K562 treated with DMSO at 1 percent for 12 hours (cell line): Measurements from ENCODE around the gene EHD2. TPM values are rescaled to one million over a fixed set of nuclear protein-coding genes. Genes with fewer than 3 reads are reported as not detected.

Source experiments
- total RNA-seq: library from RNA; unstranded; fragments of 300-600 nt; gene quantifications from 2 replicates; pipeline ENCODE4 v1.2.3, GENCODE V29; 2022; ENCODE audit not compliant: insufficient read depth

The EHD2 gene
- total RNA-seq: 16.4 and 36.9 TPM in 2 replicates

GRCh38 chr19:47713046-47714021, at the start of gene EHD2:
Gene EHD2 (plus strand): TSS chr19:47713422. CDS start chr19:47716613, 3,191 bp downstream.

GRCh38 chr19:47745010-47745901, 32.0 kb downstream of the EHD2 start, which contains the start of gene NOP53:
Gene NOP53 (plus strand): TSS chr19:47745546. CDS start chr19:47745560, 14 bp downstream.

DNA sequence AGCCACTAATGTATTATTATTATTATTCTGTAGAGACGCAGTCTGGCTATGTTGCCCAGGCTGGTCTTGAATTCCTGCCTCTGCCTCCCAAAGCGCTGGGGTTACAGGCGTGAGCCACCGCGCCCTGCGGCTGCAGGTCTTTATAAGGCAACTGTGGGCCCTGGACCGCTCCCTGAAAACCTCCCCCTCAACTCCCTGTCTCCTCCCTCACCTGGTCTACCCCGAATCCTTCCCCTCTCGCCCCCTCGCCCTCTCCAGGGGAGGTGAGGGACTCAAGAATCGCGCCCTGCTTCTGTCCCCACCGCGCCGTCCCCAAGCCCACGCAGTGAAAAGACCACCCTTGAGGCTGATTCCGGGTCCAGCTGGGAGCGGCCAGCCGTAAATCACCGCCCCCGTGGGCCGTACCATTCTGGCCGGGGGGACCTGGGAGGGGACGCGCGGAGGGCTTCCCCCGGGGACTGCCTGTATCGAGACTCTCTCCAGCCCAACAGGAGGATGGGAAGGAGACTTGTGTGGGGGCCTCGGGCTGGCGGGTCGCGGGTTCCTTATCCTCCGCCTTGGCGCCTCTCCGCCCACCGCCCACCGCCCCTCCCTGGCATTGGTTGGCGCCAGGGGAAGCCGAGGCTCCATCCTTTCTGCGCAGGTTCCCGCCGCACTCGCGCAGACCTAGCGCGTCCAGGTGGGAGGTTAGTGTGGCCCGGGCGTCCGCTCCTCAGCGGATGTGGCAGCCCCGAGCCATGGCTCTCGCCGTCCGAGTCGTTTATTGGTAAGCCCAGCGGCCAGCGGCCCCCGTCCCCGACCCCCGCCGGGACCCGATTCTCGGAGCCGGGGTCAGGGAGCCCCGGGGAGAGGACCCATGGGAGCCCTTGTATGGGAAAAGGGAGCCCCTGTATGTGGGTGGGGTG, 65.1 kb downstream of the EHD2 start, which contains the start of gene SELENOW:
Gene SELENOW (plus strand): TSS at position 655 of the 905 bp plus-strand sequence. CDS start 83 bp downstream, at position 738.

Other genes starting within 250 kb of the EHD2 start
- 0.42 and 0.56 TPM in 2 replicates for gene SLC8A2, start 241.5 kb upstream of the EHD2 start, total RNA-seq
- gene KPTN, start 229.2 kb upstream of the EHD2 start, total RNA-seq: 6.4 and 8.5 TPM in 2 replicates
- gene NAPA, start 198.4 kb upstream of the EHD2 start, total RNA-seq: 126 and 144 TPM in 2 replicates
- gene ZNF541, start 140.3 kb upstream of the EHD2 start, total RNA-seq: 0.31 TPM in 1 of 2 replicates, not detected in the other
- 3.5 and 8.5 TPM in 2 replicates for gene BICRA, start 104.3 kb upstream of the EHD2 start, total RNA-seq
- 1,091 and 1,101 TPM in 2 replicates for gene NOP53, start 32.1 kb downstream of the EHD2 start, total RNA-seq
- gene SELENOW, start 65.3 kb downstream of the EHD2 start, total RNA-seq: 105 and 163 TPM in 2 replicates
- not detected in 2 replicates for gene TPRX1, start 91.1 kb downstream of the EHD2 start, total RNA-seq
- not detected in 2 replicates for gene CRX, start 108.5 kb downstream of the EHD2 start, total RNA-seq
- gene TPRX2, start 145.8 kb downstream of the EHD2 start, total RNA-seq: not detected in 2 replicates
- not detected in 2 replicates for gene SULT2A1, start 172.9 kb downstream of the EHD2 start, total RNA-seq